HCT116 (cell line): ENCODE measurements around the gene RPS6KC1. TPM values are rescaled to one million over a fixed set of nuclear protein-coding genes. Genes with fewer than 3 reads are reported as not detected.

Experiments used
- ATAC-seq: fragments of 200-7000 bp; cut with Tn5 transposase; 2 replicates; pipeline ENCODE4 v1.9.1; 2020; ENCODE audit warnings: mild to moderate bottlenecking, moderate library complexity
- BruUV-seq: library from RNA; stranded (reverse); fragments of 400-500 nt; replicated peaks from 2 replicates; lab custom pipeline; 2021; lab: Mats Ljungman, UMichigan
- CTCF ChIA-PET: fragments of 300-600 bp; sonication (Branson Sonifier 250); formaldehyde crosslinking; loops from one replicate; lab custom pipeline; 2021; ENCODE audit warnings: antibody characterized with exemption; lab: Charles Lee
- POLR2A ChIA-PET: fragments of 300-600, 350-600 bp; sonication (Branson Sonifier 250); formaldehyde crosslinking; loops from one replicate; lab custom pipeline; 2021; ENCODE audit warnings: antibody characterized with exemption; lab: Charles Lee
- RAD21 ChIA-PET, 2 experiments: fragments of 300-600 bp; sonication (Branson Sonifier 250); formaldehyde crosslinking; loops; one replicate each; lab custom pipeline; 2023; ENCODE audit warnings: low total read pairs in 2 of 2; ENCODE audit not compliant: uncharacterized antibody in 2 of 2, unreplicated experiment in 2 of 2, low non-redundant PET in 1 of 2; lab: Charles Lee
- DNase-seq: peaks from one replicate; pipeline ENCODE4 v3.0.0-alpha.2; 2010; ENCODE audit warnings: low read depth, low spot score
- H2AFZ ChIP-seq: fragments of 200-600 bp; shearing (Covaris generic), sonication (generic); 2 replicates; pipeline ENCODE4 v1.6.1; 2017; ENCODE audit warnings: low read depth, mixed run types, mixed read lengths, antibody characterized with exemption, low read length; ENCODE audit not compliant: poor library complexity, severe bottlenecking
- H3K27ac ChIP-seq: 2 replicates; pipeline ENCODE4 v1.5.1; 2012; ENCODE audit warnings: low read depth, low read length
- H3K27me3 ChIP-seq: fragments of 200-600 bp; sonication (generic); 2 replicates; pipeline ENCODE4 v1.6.1; 2016; ENCODE audit warnings: mixed run types, low read length, mixed read lengths; ENCODE audit not compliant: insufficient read depth
- H3K36me3 ChIP-seq, 2 experiments: fragments of 200-500 bp in 1 of 2; fragments of 200-600 bp in 1 of 2; sonication (Bioruptor generic) in 1 of 2; sonication (generic) in 1 of 2; 2 replicates each; pipeline versions ENCODE4 v1.5.1 to v1.6.1; 2014 to 2016; ENCODE audit warnings: low read length in 2 of 2, inconsistent platforms in 1 of 2, mixed read lengths in 1 of 2, mixed run types in 1 of 2; ENCODE audit not compliant: insufficient read depth in 2 of 2, control insufficient read depth in 1 of 2
- H3K4me1 ChIP-seq, 2 experiments: fragments of 200-600 bp in 1 of 2; sonication (generic) in 1 of 2; 2 replicates each; pipeline versions ENCODE4 v1.5.1 to v1.6.1; 2012 to 2017; ENCODE audit warnings: low read length in 2 of 2, inconsistent platforms in 1 of 2, mild to moderate bottlenecking in 1 of 2, mixed read lengths in 1 of 2, mixed run types in 1 of 2, moderate library complexity in 1 of 2; ENCODE audit not compliant: insufficient read depth in 2 of 2, control insufficient read depth in 1 of 2
- H3K4me2 ChIP-seq: fragments of 200-600 bp; sonication (generic); 2 replicates; pipeline ENCODE4 v1.6.1; 2017; ENCODE audit warnings: mixed run types, low read length, mixed read lengths
- H3K4me3 ChIP-seq, 2 experiments: fragments of 200-600 bp in 1 of 2; sonication (generic) in 1 of 2; replicated peaks in 1 of 2; 2 replicates each; pipeline ENCODE4 v1.5.1; 2011 to 2016; ENCODE audit warnings: low read length in 2 of 2, control low read depth in 1 of 2, low read depth in 1 of 2, mild to moderate bottlenecking in 1 of 2, mixed read lengths in 1 of 2, mixed run types in 1 of 2
- H3K79me2 ChIP-seq: fragments of 200-600 bp; sonication (generic); 2 replicates; pipeline ENCODE4 v1.6.1; 2017; ENCODE audit warnings: mild to moderate bottlenecking, mixed run types, low read length, moderate library complexity, mixed read lengths; ENCODE audit not compliant: insufficient read depth
- H3K9ac ChIP-seq: fragments of 200-600 bp; sonication (generic); 2 replicates; pipeline ENCODE4 v1.6.1; 2016; ENCODE audit warnings: low read length, mixed read lengths
- H3K9me2 ChIP-seq: fragments of 200-600 bp; sonication (generic), shearing (Covaris generic); 2 replicates; pipeline ENCODE4 v1.6.1; 2017; ENCODE audit warnings: mixed run types, mild to moderate bottlenecking, moderate library complexity; ENCODE audit not compliant: insufficient read depth
- H3K9me3 ChIP-seq, 2 experiments: fragments of 200-500 bp in 1 of 2; fragments of 200-600 bp in 1 of 2; sonication (Bioruptor generic) in 1 of 2; sonication (generic) in 1 of 2; 2 replicates each; pipeline ENCODE4 v1.6.1; 2014 to 2017; ENCODE audit warnings: low read length in 2 of 2, mixed read lengths in 2 of 2, inconsistent platforms in 1 of 2, low read depth in 1 of 2, mild to moderate bottlenecking in 1 of 2, mixed run types in 1 of 2, moderate library complexity in 1 of 2; ENCODE audit not compliant: control insufficient read depth in 1 of 2, insufficient read depth in 1 of 2
- H4K20me1 ChIP-seq: fragments of 200-600 bp; sonication (generic), shearing (Covaris generic); 2 replicates; pipeline ENCODE4 v1.6.1; 2017; ENCODE audit warnings: mixed run types, mild to moderate bottlenecking, moderate library complexity; ENCODE audit not compliant: insufficient read depth
- ATF3 ChIP-seq: IDR thresholded peaks from 2 replicates; pipeline ENCODE4 v1.6.1; 2012
- CBX3 ChIP-seq: IDR thresholded peaks from 2 replicates; pipeline ENCODE4 v1.6.1; 2012; ENCODE audit warnings: low read depth
- CEBPB ChIP-seq: IDR thresholded peaks from 2 replicates; pipeline ENCODE4 v1.6.1; 2012; ENCODE audit warnings: low read depth
- JUND ChIP-seq: IDR thresholded peaks from 2 replicates; pipeline ENCODE4 v1.6.1; 2012
- POLR2A ChIP-seq: IDR thresholded peaks from 2 replicates; pipeline ENCODE4 v1.7.0; 2011; ENCODE audit warnings: borderline replicate concordance; ENCODE audit not compliant: insufficient read depth, insufficient read length; ENCODE audit errors: extremely low read depth
- REST ChIP-seq: IDR thresholded peaks from 2 replicates; pipeline ENCODE4 v1.6.1; 2012; ENCODE audit warnings: low read depth
- SIN3A ChIP-seq: IDR thresholded peaks from 2 replicates; pipeline ENCODE4 v1.6.1; 2012; ENCODE audit warnings: low read depth
- YY1 ChIP-seq: IDR thresholded peaks from 2 replicates; pipeline ENCODE4 v1.6.1; 2011; ENCODE audit warnings: low read length, low read depth, moderate library complexity, mild to moderate bottlenecking; ENCODE audit not compliant: insufficient replicate concordance; ENCODE audit errors: extremely low read depth
- ZFX ChIP-seq: fragments of 450-650 bp; IDR thresholded peaks from 2 replicates; pipeline ENCODE4 v1.6.1; 2017
- ZNF274 ChIP-seq: fragments of 200-500 bp; sonication (Bioruptor generic); IDR thresholded peaks from 2 replicates; pipeline ENCODE4 v1.6.1; 2014; ENCODE audit warnings: mild to moderate bottlenecking, low read depth, low read length, inconsistent platforms
- intact Hi-C: fragments of 100-400 bp; cut with micrococcal nuclease; formaldehyde crosslinking; loops from 2 replicates; pipeline ENCODE4 v1.10.0; 2022
- total RNA-seq: library from RNA; stranded (reverse); gene quantifications from one replicate; pipeline ENCODE4 v1.2.1, GENCODE V29; 2021; ENCODE audit not compliant: unreplicated experiment
- TF ChIP-seq, protein P1 (sequence below): IDR thresholded peaks from 2 replicates; pipeline ENCODE4 v1.6.1; 2011; ENCODE audit warnings: mild to moderate bottlenecking, low read length, moderate library complexity; ENCODE audit not compliant: insufficient replicate concordance; ENCODE audit errors: extremely low read depth
- TF ChIP-seq, protein P2 (sequence below), 3 experiments: fragments of 200-600 bp in 1 of 3; sonication (generic) in 1 of 3; IDR thresholded peaks in 2 of 3; conservative IDR thresholded peaks in 1 of 3; 2 replicates each; pipeline ENCODE4 v1.5.1; 2012 to 2017; ENCODE audit warnings: low read depth in 2 of 3, low read length in 2 of 3, antibody characterized with exemption in 1 of 3, borderline replicate concordance in 1 of 3, control low read depth in 1 of 3, mild to moderate bottlenecking in 1 of 3, mixed read lengths in 1 of 3, mixed run types in 1 of 3, moderate library complexity in 1 of 3; ENCODE audit not compliant: insufficient read depth in 1 of 3
- TF ChIP-seq, protein P3 (sequence below): IDR thresholded peaks from 2 replicates; pipeline ENCODE4 v1.6.1; 2012

The RPS6KC1 gene
- total RNA-seq, 1 experiment from 2014 or later: 15.9 TPM

- Histone ChIP-seq H3K9ac (no peak overlapping the region), H3K9me2 (no peaks in the 10 kb centered on the region), H3K27ac (no peak overlapping the region), H3K4me1 (peaks cover 0 to 4% of the 10 kb centered on the region in 2 experiments; a peak in 2 of 4 replicates), H3K4me3 (no peak overlapping the region), H3K9me3 (no peaks in the 10 kb centered on the region), H3K4me2 (no peak overlapping the region), H3K27me3 (no peaks in the 10 kb centered on the region), H3K79me2 (no peaks in the 10 kb centered on the region), H4K20me1 (no peaks in the 10 kb centered on the region), H2AFZ (no peak overlapping the region), H3K36me3 (no peaks in the 10 kb centered on the region)
- DNase-seq (no peak), ATAC-seq (no peak)
- TF ChIP-seq, protein P1, sequence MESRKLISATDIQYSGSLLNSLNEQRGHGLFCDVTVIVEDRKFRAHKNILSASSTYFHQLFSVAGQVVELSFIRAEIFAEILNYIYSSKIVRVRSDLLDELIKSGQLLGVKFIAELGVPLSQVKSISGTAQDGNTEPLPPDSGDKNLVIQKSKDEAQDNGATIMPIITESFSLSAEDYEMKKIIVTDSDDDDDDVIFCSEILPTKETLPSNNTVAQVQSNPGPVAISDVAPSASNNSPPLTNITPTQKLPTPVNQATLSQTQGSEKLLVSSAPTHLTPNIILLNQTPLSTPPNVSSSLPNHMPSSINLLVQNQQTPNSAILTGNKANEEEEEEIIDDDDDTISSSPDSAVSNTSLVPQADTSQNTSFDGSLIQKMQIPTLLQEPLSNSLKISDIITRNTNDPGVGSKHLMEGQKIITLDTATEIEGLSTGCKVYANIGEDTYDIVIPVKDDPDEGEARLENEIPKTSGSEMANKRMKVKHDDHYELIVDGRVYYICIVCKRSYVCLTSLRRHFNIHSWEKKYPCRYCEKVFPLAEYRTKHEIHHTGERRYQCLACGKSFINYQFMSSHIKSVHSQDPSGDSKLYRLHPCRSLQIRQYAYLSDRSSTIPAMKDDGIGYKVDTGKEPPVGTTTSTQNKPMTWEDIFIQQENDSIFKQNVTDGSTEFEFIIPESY: no peak
- TF ChIP-seq SIN3A (no peak), ATF3 (no peak), ZNF274 (no peak), ZFX (no peak), CBX3 (no peak), JUND (no peak), REST (no peak), POLR2A (no peak), YY1 (no peak), CEBPB (no peak)
- TF ChIP-seq, protein P2, sequence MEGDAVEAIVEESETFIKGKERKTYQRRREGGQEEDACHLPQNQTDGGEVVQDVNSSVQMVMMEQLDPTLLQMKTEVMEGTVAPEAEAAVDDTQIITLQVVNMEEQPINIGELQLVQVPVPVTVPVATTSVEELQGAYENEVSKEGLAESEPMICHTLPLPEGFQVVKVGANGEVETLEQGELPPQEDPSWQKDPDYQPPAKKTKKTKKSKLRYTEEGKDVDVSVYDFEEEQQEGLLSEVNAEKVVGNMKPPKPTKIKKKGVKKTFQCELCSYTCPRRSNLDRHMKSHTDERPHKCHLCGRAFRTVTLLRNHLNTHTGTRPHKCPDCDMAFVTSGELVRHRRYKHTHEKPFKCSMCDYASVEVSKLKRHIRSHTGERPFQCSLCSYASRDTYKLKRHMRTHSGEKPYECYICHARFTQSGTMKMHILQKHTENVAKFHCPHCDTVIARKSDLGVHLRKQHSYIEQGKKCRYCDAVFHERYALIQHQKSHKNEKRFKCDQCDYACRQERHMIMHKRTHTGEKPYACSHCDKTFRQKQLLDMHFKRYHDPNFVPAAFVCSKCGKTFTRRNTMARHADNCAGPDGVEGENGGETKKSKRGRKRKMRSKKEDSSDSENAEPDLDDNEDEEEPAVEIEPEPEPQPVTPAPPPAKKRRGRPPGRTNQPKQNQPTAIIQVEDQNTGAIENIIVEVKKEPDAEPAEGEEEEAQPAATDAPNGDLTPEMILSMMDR (IDR thresholded peaks at IDR 0.05 in 2 of 3, conservative IDR thresholded peaks at IDR 0.05 in 1 of 3; ENCODE audit: borderline replicate concordance in 1 of 3, insufficient read depth in 1 of 3, low read depth in 2 of 3, low read length in 2 of 3): no peak
- TF ChIP-seq, protein P3, sequence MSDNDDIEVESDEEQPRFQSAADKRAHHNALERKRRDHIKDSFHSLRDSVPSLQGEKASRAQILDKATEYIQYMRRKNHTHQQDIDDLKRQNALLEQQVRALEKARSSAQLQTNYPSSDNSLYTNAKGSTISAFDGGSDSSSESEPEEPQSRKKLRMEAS: no peak
- no TSS peak for BruUV-seq
- intact Hi-C loops: no loop called here
- RAD21 ChIA-PET: no interaction called here
- POLR2A ChIA-PET: no interaction called here
- CTCF ChIA-PET: no interaction called here
These were observed 113.5 kb downstream of the RPS6KC1 start for GRCh38 chr1:213164561-213164960.
